ENCODE measurements around the gene RABGAP1L. TPM values are rescaled to one million over a fixed set of nuclear protein-coding genes. Genes with fewer than 3 reads are reported as not detected.

Gene RABGAP1L
- total and polyA plus RNA-seq, 10 donors, result 30.3 to 125 (median 77.7) TPM

GRCh38 chr1:174898102-174898797, 738.9 kb downstream of the RABGAP1L start:
- no peak for DNase-seq
- TF ChIP-seq POLR2A (IDR thresholded peaks at IDR 0.05), result no peak
- TF ChIP-seq, protein P1, sequence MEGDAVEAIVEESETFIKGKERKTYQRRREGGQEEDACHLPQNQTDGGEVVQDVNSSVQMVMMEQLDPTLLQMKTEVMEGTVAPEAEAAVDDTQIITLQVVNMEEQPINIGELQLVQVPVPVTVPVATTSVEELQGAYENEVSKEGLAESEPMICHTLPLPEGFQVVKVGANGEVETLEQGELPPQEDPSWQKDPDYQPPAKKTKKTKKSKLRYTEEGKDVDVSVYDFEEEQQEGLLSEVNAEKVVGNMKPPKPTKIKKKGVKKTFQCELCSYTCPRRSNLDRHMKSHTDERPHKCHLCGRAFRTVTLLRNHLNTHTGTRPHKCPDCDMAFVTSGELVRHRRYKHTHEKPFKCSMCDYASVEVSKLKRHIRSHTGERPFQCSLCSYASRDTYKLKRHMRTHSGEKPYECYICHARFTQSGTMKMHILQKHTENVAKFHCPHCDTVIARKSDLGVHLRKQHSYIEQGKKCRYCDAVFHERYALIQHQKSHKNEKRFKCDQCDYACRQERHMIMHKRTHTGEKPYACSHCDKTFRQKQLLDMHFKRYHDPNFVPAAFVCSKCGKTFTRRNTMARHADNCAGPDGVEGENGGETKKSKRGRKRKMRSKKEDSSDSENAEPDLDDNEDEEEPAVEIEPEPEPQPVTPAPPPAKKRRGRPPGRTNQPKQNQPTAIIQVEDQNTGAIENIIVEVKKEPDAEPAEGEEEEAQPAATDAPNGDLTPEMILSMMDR (IDR thresholded peaks at IDR 0.05 in 8 of 11, conservative IDR thresholded peaks at IDR 0.05 in 3 of 11), result no peak
- no peak for TF ChIP-seq POLR2AphosphoS5 (IDR thresholded peaks at IDR 0.05)

DNA sequence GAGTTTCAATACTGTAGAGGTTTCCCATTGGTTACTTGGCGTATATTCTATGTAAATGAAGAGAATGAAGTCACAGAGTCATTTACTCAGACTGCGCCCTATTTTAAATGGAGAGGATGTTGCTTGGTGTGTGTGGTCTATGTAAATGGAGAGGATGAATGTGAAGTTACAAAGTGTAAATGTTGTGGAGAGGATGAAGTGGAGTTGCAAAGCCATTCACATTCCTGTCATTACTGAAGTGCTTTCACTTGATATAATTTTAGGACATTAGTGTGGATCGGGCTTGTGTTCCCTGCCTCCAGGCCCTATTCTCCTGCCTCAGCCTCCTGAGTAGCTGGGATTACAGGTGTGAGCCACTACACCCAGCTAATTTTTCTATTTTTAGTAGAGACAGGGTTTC, 741.0 kb downstream of the RABGAP1L start:
- WGBS, 5 donors, result 81 to 100% (median 95%) methylated on average over 3 of the region's 3 CpGs
- no peak for DNase-seq
- Histone ChIP-seq H3K27me3 (replicated peaks in 1 of 7) (no peaks in the 10 kb centered on the region), H3K4me3 (no peak overlapping the region), H3K9me3 (peaks cover 0 to 28% (median 16%) of the 10 kb centered on the region in 8 donors), H3K36me3 (peaks cover 0 to 48% (median 0%) of the 10 kb centered on the region in 6 donors), H3K4me1 (no peaks in the 10 kb centered on the region), H3K27ac (no peak overlapping the region)
- intact Hi-C loops (cut with DNase I; ENCODE audit: low total_unique reads), result no loop called here
- TF ChIP-seq POLR2A (IDR thresholded peaks at IDR 0.05) (no peak), POLR2AphosphoS5 (IDR thresholded peaks at IDR 0.05) (no peak)
- TF ChIP-seq, protein P1 (IDR thresholded peaks at IDR 0.05 in 8 of 11, conservative IDR thresholded peaks at IDR 0.05 in 3 of 11), result no peak

More at GRCh38 chr1:174898102-174898797, 738.9 kb downstream of the RABGAP1L start:
- H3K27ac ChIP-seq, result no peak overlapping the region
- peaks cover 0 to 37% (median 0%) of the 10 kb centered on the region in 6 donors for H3K36me3 ChIP-seq
- no peak overlapping the region for H3K4me3 ChIP-seq
- intact Hi-C loops (cut with DNase I; ENCODE audit: low total_unique reads), result no loop called here
- WGBS, 5 donors, result 89 to 99% (median 96%) methylated on average over 3 of the region's 3 CpGs
- no peaks in the 10 kb centered on the region for H3K27me3 ChIP-seq (replicated peaks in 1 of 7)
- peaks cover 0 to 19% (median 10%) of the 10 kb centered on the region in 8 donors for H3K9me3 ChIP-seq
- H3K4me1 ChIP-seq, result peaks cover 0 to 6% (median 0%) of the 10 kb centered on the region in 6 donors

DNA sequence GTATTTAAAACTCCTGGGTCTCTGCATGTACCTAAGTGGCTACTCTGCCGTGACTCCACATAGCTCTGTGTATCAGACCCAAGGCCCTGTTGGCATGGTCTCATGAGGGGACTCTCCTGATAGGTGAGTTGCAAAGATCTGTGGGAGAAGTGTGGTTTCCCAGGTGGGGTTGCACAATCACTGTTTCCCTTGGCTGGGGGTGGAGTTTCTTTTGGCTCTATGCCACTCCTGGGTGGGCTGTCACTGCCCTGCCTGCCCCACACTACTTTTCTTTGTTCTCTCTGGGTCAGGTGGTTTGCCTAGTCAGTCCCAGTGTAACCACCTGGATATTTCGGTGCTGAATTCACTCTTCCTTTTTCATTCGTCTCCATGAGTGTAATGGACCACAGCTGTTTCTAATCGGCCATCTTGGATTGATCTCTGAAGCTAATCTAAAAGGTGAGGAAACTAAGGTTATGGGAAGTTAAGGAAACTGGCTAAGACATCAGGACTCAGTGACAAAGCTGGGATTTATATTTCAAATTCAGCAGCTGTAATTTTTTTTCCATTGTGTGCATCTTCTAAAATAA, 743.3 kb downstream of the RABGAP1L start:
- no peak for DNase-seq
- Histone ChIP-seq H3K4me3 (no peak overlapping the region), H3K27ac (no peak overlapping the region), H3K27me3 (replicated peaks in 1 of 7) (no peaks in the 10 kb centered on the region), H3K9me3 (peaks cover 0 to 48% (median 39%) of the 10 kb centered on the region in 8 donors), H3K4me1 (no peaks in the 10 kb centered on the region), H3K36me3 (peaks cover 0 to 45% (median 0%) of the 10 kb centered on the region in 6 donors)
- intact Hi-C loops (cut with DNase I; ENCODE audit: low total_unique reads), result no loop called here
- 88 to 93% (median 90%) methylated on average over 4 of the region's 4 CpGs for WGBS, 5 donors
- TF ChIP-seq POLR2A (IDR thresholded peaks at IDR 0.05) (no peak), POLR2AphosphoS5 (IDR thresholded peaks at IDR 0.05) (no peak)
- TF ChIP-seq, protein P1 (IDR thresholded peaks at IDR 0.05 in 8 of 11, conservative IDR thresholded peaks at IDR 0.05 in 3 of 11), result no peak

- H3K27me3 ChIP-seq (replicated peaks in 1 of 7), result no peaks in the 10 kb centered on the region
- no peaks in the 10 kb centered on the region for H3K36me3 ChIP-seq
- DNase-seq, result no peak
- no peak overlapping the region for H3K4me3 ChIP-seq
- intact Hi-C loops (cut with DNase I; ENCODE audit: low total_unique reads), result no loop called here
- 87 to 97% (median 93%) methylated on average over 3 of the region's 3 CpGs for WGBS, 5 donors
- TF ChIP-seq, protein P1 (IDR thresholded peaks at IDR 0.05 in 8 of 11, conservative IDR thresholded peaks at IDR 0.05 in 3 of 11), result no peak
- TF ChIP-seq POLR2AphosphoS5 (IDR thresholded peaks at IDR 0.05), result no peak
- peaks cover 0 to 16% (median 13%) of the 10 kb centered on the region in 8 donors for H3K9me3 ChIP-seq
- H3K4me1 ChIP-seq, result peaks cover 0 to 3% (median 0%) of the 10 kb centered on the region in 6 donors
- H3K27ac ChIP-seq, result no peak overlapping the region
Measured at GRCh38 chr1:174911606-174912005, 752.3 kb downstream of the RABGAP1L start.

Data from spleen (tissue), 11 donors.